ENCODE results near the gene ETDB. TPM values are rescaled to one million over a fixed set of nuclear protein-coding genes. Genes with fewer than 3 reads are reported as not detected.

Gene ETDB
- not detected in 2 replicates for total RNA-seq (2014; rRNA removed; shearing (Covaris generic))

GRCh38 chrX:135120056-135120576 lies at the start of gene ETDB:
ETDB (minus strand) TSS chrX:135120526; CDS start chrX:135119261, 1,265 bp downstream.

Other genes with a start within 250 kb of the ETDB start
- gene MOSPD1, start 205.3 kb downstream of the ETDB start, total RNA-seq (2014; rRNA removed; shearing (Covaris generic)) = 6.3 and 16.4 TPM in 2 replicates
- not detected in 2 replicates for gene SMIM10, start 129.5 kb downstream of the ETDB start, total RNA-seq (2014; rRNA removed; shearing (Covaris generic))
- gene RTL8B, start 98.0 kb downstream of the ETDB start, total RNA-seq (2014; rRNA removed; shearing (Covaris generic)) = 4.1 and 4.6 TPM in 2 replicates
- 27.1 and 34.8 TPM in 2 replicates for gene RTL8C, start 88.2 kb downstream of the ETDB start, total RNA-seq (2014; rRNA removed; shearing (Covaris generic))
- gene RTL8A, start 68.4 kb downstream of the ETDB start, total RNA-seq (2014; rRNA removed; shearing (Covaris generic)) = 11.9 and 16.0 TPM in 2 replicates
- gene SMIM10L2B, start 21.8 kb downstream of the ETDB start, total RNA-seq (2014; rRNA removed; shearing (Covaris generic)) = 0.04 and 0.11 TPM in 2 replicates
- gene CT55, start 50.9 kb upstream of the ETDB start, total RNA-seq (2014; rRNA removed; shearing (Covaris generic)) = 0.79 and 1.1 TPM in 2 replicates
- gene ETDA, start 131.5 kb upstream of the ETDB start, total RNA-seq (2014; rRNA removed; shearing (Covaris generic)) = not detected in 2 replicates
- gene ETDC, start 189.0 kb upstream of the ETDB start, total RNA-seq (2014; rRNA removed; shearing (Covaris generic)) = not detected in 2 replicates
- 2.7 and 2.8 TPM in 2 replicates for gene ZNF75D, start 223.6 kb upstream of the ETDB start, total RNA-seq (2014; rRNA removed; shearing (Covaris generic))
- 1.6 and 2.6 TPM in 2 replicates for gene ZNF449, start 224.3 kb upstream of the ETDB start, total RNA-seq (2014; rRNA removed; shearing (Covaris generic))